HEK293 (cell line): ENCODE results near the gene SLC35B3.

Experiments
- ELK4 ChIP-seq: IDR thresholded peaks from 2 replicates; pipeline ENCODE4 v1.6.1; 2011; ENCODE audit warnings: mild to moderate bottlenecking, low read depth, low read length, borderline replicate concordance
- ZNF174 ChIP-seq: fragments of 450-650 bp; formaldehyde crosslinking; IDR thresholded peaks from 2 replicates; pipeline ENCODE4 v1.5.0; 2017; ENCODE audit warnings: missing biosample characterization, mild to moderate bottlenecking, missing genetic modification characterization
- ZNF560 ChIP-seq: fragments of 450-650 bp; formaldehyde crosslinking; IDR thresholded peaks from 2 replicates; pipeline ENCODE4 v1.5.1; 2017; ENCODE audit warnings: missing biosample characterization, missing genetic modification characterization, borderline replicate concordance
- ZNF785 ChIP-seq: fragments of 450-650 bp; formaldehyde crosslinking; IDR thresholded peaks from 2 replicates; pipeline ENCODE4 v1.5.1; 2016; ENCODE audit warnings: missing biosample characterization, missing genetic modification characterization
- TF ChIP-seq, protein P1 (sequence below): fragments of 450-650 bp; formaldehyde crosslinking; IDR thresholded peaks from 2 replicates; pipeline ENCODE4 v1.5.1; 2016; ENCODE audit warnings: missing biosample characterization, missing genetic modification characterization

DNA sequence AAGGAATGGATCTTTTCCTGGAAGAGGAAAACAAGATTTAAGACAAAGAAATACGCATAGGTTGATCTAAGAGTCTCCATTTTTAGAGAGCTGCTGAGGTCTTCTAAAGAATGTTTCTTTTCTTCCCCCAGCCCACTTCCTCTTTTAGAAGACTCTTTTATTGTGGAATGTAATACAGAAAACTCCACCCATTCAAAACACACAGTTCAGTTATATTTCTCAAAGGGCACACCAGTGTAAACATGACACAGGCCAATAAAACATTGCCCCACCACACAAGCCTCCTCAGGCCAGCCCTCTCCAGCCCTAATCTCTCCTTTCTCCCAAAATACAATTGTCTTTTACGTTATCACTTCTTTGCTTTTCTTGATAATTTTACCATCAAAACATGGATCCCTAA lies 42.8 kb downstream of the SLC35B3 start:
- TF ChIP-seq, protein P1, sequence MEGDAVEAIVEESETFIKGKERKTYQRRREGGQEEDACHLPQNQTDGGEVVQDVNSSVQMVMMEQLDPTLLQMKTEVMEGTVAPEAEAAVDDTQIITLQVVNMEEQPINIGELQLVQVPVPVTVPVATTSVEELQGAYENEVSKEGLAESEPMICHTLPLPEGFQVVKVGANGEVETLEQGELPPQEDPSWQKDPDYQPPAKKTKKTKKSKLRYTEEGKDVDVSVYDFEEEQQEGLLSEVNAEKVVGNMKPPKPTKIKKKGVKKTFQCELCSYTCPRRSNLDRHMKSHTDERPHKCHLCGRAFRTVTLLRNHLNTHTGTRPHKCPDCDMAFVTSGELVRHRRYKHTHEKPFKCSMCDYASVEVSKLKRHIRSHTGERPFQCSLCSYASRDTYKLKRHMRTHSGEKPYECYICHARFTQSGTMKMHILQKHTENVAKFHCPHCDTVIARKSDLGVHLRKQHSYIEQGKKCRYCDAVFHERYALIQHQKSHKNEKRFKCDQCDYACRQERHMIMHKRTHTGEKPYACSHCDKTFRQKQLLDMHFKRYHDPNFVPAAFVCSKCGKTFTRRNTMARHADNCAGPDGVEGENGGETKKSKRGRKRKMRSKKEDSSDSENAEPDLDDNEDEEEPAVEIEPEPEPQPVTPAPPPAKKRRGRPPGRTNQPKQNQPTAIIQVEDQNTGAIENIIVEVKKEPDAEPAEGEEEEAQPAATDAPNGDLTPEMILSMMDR (tag by site-specific recombination): no peak
- no peak for TF ChIP-seq ZNF174 (tag by site-specific recombination)
- no peak for TF ChIP-seq ZNF560 (tag by site-specific recombination)
- no peak for TF ChIP-seq ZNF785 (tag by site-specific recombination)
- no peak for TF ChIP-seq ELK4
